ENCODE results near the gene KSR1. TPM values are rescaled to one million over a fixed set of nuclear protein-coding genes. Genes with fewer than 3 reads are reported as not detected.

KSR1 gene
- total and polyA plus RNA-seq, 9 of the 15 experiments (the other 6 are each of a cell fraction or from before 2014, with no cell fraction given), result 1.4 to 51.7 (median 18.4) TPM

GRCh38 chr17:27633312-27634025 lies 177.2 kb downstream of the KSR1 start (continued):
- TF ChIP-seq KLF13 (tag; IDR thresholded peaks at IDR 0.05; ENCODE audit: borderline replicate concordance, low read depth) (no peak), RBM22 (IDR thresholded peaks at IDR 0.05; ENCODE audit: low read depth, low read length, poor library complexity, severe bottlenecking) (no peak), DMBX1 (CRISPR knock-in tag; IDR thresholded peaks at IDR 0.05; ENCODE audit: borderline replicate concordance) (peak; percentile 54), ZNF175 (CRISPR knock-in tag; IDR thresholded peaks at IDR 0.05; ENCODE audit: low read depth) (no peak), HMGXB4 (CRISPR knock-in tag; IDR thresholded peaks at IDR 0.05) (no peak), PPARD (CRISPR knock-in tag; IDR thresholded peaks at IDR 0.05) (no peak), RFX7 (CRISPR knock-in tag; IDR thresholded peaks at IDR 0.05) (no peak), ZZZ3 (IDR thresholded peaks at IDR 0.05) (no peak), NKRF (IDR thresholded peaks at IDR 0.05; ENCODE audit: borderline replicate concordance) (no peak), RBM15 (IDR thresholded peaks at IDR 0.05; ENCODE audit: insufficient read depth, low read length) (no peak), ZBTB9 (CRISPR knock-in tag; IDR thresholded peaks at IDR 0.05) (no peak), ZNF316 (IDR thresholded peaks at IDR 0.05) (peak; percentile 92)
